Measurements from ENCODE around the gene PTPDC1.

PTPDC1 gene

GRCh38 chr9:94142353-94142752 is 58.1 kb downstream of the PTPDC1 start:
- H3K9me3 Mint-ChIP-seq, result no peaks in the 10 kb centered on the region
- no peaks in the 10 kb centered on the region for H3K4me1 Mint-ChIP-seq (ENCODE audit: low read depth)
- H3K4me3 Mint-ChIP-seq, result no peak overlapping the region
- H3K36me3 Mint-ChIP-seq (ENCODE audit: low read depth), result no peaks in the 10 kb centered on the region
- no peak overlapping the region for H3K27ac Mint-ChIP-seq
- peaks cover 4% of the 10 kb centered on the region for H3K27me3 Mint-ChIP-seq (ENCODE audit: low read depth)

- peak overlapping the region; percentile 49 for H3K27ac Mint-ChIP-seq
- no peak overlapping the region for H3K4me3 Mint-ChIP-seq
- no peaks in the 10 kb centered on the region for H3K4me1 Mint-ChIP-seq (ENCODE audit: low read depth)
- H3K36me3 Mint-ChIP-seq (ENCODE audit: low read depth), result no peaks in the 10 kb centered on the region
- peaks cover 4% of the 10 kb centered on the region for H3K27me3 Mint-ChIP-seq (ENCODE audit: low read depth)
- H3K9me3 Mint-ChIP-seq, result no peaks in the 10 kb centered on the region
Measured at GRCh38 chr9:94144394-94144793, 60.1 kb downstream of the PTPDC1 start.

GRCh38 chr9:94145640-94146039 is 61.4 kb downstream of the PTPDC1 start:
- Mint-ChIP-seq H3K4me3 (no peak overlapping the region), H3K27me3 (ENCODE audit: low read depth) (peaks cover 4% of the 10 kb centered on the region), H3K4me1 (ENCODE audit: low read depth) (peaks cover 1% of the 10 kb centered on the region), H3K36me3 (ENCODE audit: low read depth) (no peaks in the 10 kb centered on the region), H3K27ac (no peak overlapping the region), H3K9me3 (no peaks in the 10 kb centered on the region)

- peaks cover 4% of the 10 kb centered on the region for H3K27me3 Mint-ChIP-seq (ENCODE audit: low read depth)
- no peak overlapping the region for H3K27ac Mint-ChIP-seq
- no peak overlapping the region for H3K4me3 Mint-ChIP-seq
- H3K4me1 Mint-ChIP-seq (ENCODE audit: low read depth), result peaks cover 1% of the 10 kb centered on the region
- H3K9me3 Mint-ChIP-seq, result no peaks in the 10 kb centered on the region
- no peaks in the 10 kb centered on the region for H3K36me3 Mint-ChIP-seq (ENCODE audit: low read depth)
Measured at GRCh38 chr9:94147776-94148175, 63.5 kb downstream of the PTPDC1 start.

- Mint-ChIP-seq H3K36me3 (ENCODE audit: low read depth) (no peaks in the 10 kb centered on the region), H3K27ac (no peak overlapping the region), H3K4me3 (no peak overlapping the region), H3K9me3 (no peaks in the 10 kb centered on the region), H3K27me3 (ENCODE audit: low read depth) (peaks cover 4% of the 10 kb centered on the region), H3K4me1 (ENCODE audit: low read depth) (peaks cover 1% of the 10 kb centered on the region)
Measured at GRCh38 chr9:94148419-94148818, 64.2 kb downstream of the PTPDC1 start.

- H3K4me1 Mint-ChIP-seq (ENCODE audit: low read depth), result peaks cover 12% of the 10 kb centered on the region
- no peaks in the 10 kb centered on the region for H3K36me3 Mint-ChIP-seq (ENCODE audit: low read depth)
- H3K9me3 Mint-ChIP-seq, result peaks cover 4% of the 10 kb centered on the region
- H3K4me3 Mint-ChIP-seq, result no peak overlapping the region
- H3K27me3 Mint-ChIP-seq (ENCODE audit: low read depth), result no peaks in the 10 kb centered on the region
- no peak overlapping the region for H3K27ac Mint-ChIP-seq
Measured at GRCh38 chr9:94149696-94150095, 65.4 kb downstream of the PTPDC1 start.

DNA sequence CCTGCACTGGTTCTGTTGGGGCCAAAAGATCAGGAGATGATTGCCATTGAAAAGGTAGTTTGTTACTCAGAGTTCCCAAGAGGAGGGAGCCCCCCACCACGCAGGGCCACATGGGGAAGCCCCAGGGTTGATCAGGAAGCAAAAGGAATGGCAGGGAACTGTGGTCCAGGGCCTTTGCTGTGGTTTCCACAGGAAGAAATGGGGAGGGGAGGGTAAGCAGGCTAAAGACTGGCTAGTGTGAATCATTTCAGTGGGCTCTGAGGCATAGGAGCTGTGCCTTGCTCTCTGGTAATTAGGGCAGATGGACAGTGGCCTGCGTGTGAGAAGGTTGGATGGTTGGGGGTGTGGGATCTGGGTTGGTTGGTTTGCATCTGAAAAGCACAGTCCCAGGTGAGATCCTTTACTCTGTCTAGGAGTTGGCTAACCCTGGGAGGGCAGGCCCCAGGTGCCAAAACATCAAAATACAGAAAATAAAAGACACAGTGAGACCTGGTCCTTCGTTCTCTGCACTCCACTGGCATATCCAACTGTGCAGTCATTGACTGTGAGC is 66.1 kb downstream of the PTPDC1 start:
- H3K4me3 Mint-ChIP-seq, result no peak overlapping the region

GRCh38 chr9:94150890-94151650 is 66.8 kb downstream of the PTPDC1 start:
- Mint-ChIP-seq H3K9me3 (peaks cover 5% of the 10 kb centered on the region), H3K4me3 (no peak overlapping the region), H3K27ac (no peak overlapping the region), H3K36me3 (ENCODE audit: low read depth) (no peaks in the 10 kb centered on the region), H3K27me3 (ENCODE audit: low read depth) (no peaks in the 10 kb centered on the region), H3K4me1 (ENCODE audit: low read depth) (peaks cover 12% of the 10 kb centered on the region)

More for the DNA sequence above, 66.1 kb downstream of the PTPDC1 start:
- Mint-ChIP-seq H3K9me3 (peaks cover 5% of the 10 kb centered on the region), H3K27ac (no peak overlapping the region), H3K36me3 (ENCODE audit: low read depth) (no peaks in the 10 kb centered on the region), H3K4me1 (ENCODE audit: low read depth) (peaks cover 12% of the 10 kb centered on the region), H3K27me3 (ENCODE audit: low read depth) (no peaks in the 10 kb centered on the region)

- H3K4me3 Mint-ChIP-seq, result no peak overlapping the region
- no peaks in the 10 kb centered on the region for H3K27me3 Mint-ChIP-seq (ENCODE audit: low read depth)
- H3K4me1 Mint-ChIP-seq (ENCODE audit: low read depth), result peaks cover 12% of the 10 kb centered on the region
- peaks cover 5% of the 10 kb centered on the region for H3K9me3 Mint-ChIP-seq
- H3K27ac Mint-ChIP-seq, result no peak overlapping the region
- H3K36me3 Mint-ChIP-seq (ENCODE audit: low read depth), result no peaks in the 10 kb centered on the region
Measured at GRCh38 chr9:94153905-94154304, 69.6 kb downstream of the PTPDC1 start.

- Mint-ChIP-seq H3K36me3 (ENCODE audit: low read depth) (no peaks in the 10 kb centered on the region), H3K27ac (no peak overlapping the region), H3K4me3 (no peak overlapping the region), H3K27me3 (ENCODE audit: low read depth) (no peaks in the 10 kb centered on the region), H3K9me3 (peaks cover 5% of the 10 kb centered on the region), H3K4me1 (ENCODE audit: low read depth) (peaks cover 10% of the 10 kb centered on the region)
Measured at GRCh38 chr9:94156348-94157049, 72.2 kb downstream of the PTPDC1 start.

DNA sequence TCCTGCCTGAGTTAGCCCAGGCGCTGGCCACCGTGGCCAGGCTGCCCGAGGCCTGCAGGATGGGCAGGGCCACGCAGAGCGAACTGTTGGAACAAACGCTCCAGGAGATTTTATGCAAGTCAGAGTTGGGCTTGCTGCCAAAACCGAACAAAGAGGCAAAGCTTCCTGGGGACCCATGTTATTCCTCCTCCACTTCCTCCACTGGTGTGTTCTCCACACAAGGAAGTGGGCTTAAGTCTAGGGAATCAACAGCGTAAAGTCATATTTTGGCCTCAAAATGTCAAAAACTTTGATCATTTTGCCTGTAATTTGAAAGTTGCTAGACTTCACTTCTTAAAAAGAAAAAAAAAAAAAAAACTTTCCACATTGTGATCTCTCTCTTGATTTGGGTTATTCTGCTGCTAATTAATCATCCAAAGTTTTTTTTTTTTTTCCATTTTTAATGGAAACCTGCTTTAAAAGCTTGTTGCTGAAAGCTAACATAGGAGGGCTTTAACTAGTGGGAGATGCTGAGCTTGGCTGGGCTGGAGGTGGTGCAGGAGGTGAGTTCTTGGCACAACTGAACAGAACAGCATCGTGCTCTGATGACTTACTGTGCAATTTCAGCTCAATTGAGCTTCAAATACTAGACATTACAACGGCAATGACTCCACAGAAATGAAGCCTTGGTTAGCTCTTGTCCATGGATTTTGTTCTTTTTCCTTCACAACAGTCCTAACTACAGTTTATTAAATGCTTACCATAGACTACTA is 73.0 kb downstream of the PTPDC1 start:
- no peaks in the 10 kb centered on the region for H3K27me3 Mint-ChIP-seq (ENCODE audit: low read depth)
- H3K27ac Mint-ChIP-seq, result no peak overlapping the region
- H3K36me3 Mint-ChIP-seq (ENCODE audit: low read depth), result no peaks in the 10 kb centered on the region
- H3K4me3 Mint-ChIP-seq, result no peak overlapping the region
- peaks cover 5% of the 10 kb centered on the region for H3K9me3 Mint-ChIP-seq
- peaks cover 10% of the 10 kb centered on the region for H3K4me1 Mint-ChIP-seq (ENCODE audit: low read depth)

Measured in T-helper 1 cell treated with Interleukin-12 subunit alpha and Interleukin-12 subunit beta and Interleukin-4 antibody, amounts not matched to agents 30 μg/mL and 1 μg/mL, for 36 hours (primary cell).